K562 (cell line): ENCODE results near the gene FGF21. TPM values are rescaled to one million over a fixed set of nuclear protein-coding genes. Genes with fewer than 3 reads are reported as not detected.

Experiments
- BCOR ChIP-seq: fragments of 450-650 bp; IDR thresholded peaks from 2 replicates; pipeline ENCODE4 v1.6.1; 2016
- E2F3 ChIP-seq: fragments of 250-450 bp; sonication (Bioruptor Pico); IDR thresholded peaks from 2 replicates; pipeline ENCODE4 v1.4.0; 2020; ENCODE audit warnings: mild to moderate bottlenecking
- ELF2 ChIP-seq: fragments of 250-450 bp; sonication (Bioruptor Pico); IDR thresholded peaks from 2 replicates; pipeline ENCODE4 v1.5.0; 2021; ENCODE audit warnings: mild to moderate bottlenecking
- ETS2 ChIP-seq: IDR thresholded peaks from 2 replicates; pipeline ENCODE4 v1.6.1; 2016; ENCODE audit warnings: borderline replicate concordance, missing genetic modification characterization, mild to moderate bottlenecking, moderate library complexity, missing compliant biosample characterization; ENCODE audit not compliant: poor library complexity, severe bottlenecking
- HMGN3 ChIP-seq: IDR thresholded peaks from 2 replicates; pipeline ENCODE4 v1.6.1; 2011; ENCODE audit warnings: borderline replicate concordance, low read depth, mild to moderate bottlenecking, mixed read lengths, low read length; ENCODE audit not compliant: insufficient read length; ENCODE audit errors: extremely low read depth
- NCOA1 ChIP-seq: fragments of 450-650 bp; IDR thresholded peaks from 2 replicates; pipeline ENCODE4 v1.6.1; 2016; ENCODE audit warnings: low read depth
- RAD21 ChIP-seq, 2 experiments: fragments of 250-450 bp in 1 of 2; fragments of 450-650 bp in 1 of 2; sonication (Bioruptor Pico) in 1 of 2; formaldehyde crosslinking in 1 of 2; IDR thresholded peaks in 1 of 2; conservative IDR thresholded peaks in 1 of 2; 2 replicates each; pipeline versions ENCODE4 v1.4.0 to v1.8.0; 2020 to 2022; ENCODE audit warnings: mild to moderate bottlenecking in 2 of 2, moderate library complexity in 1 of 2
- SMAD1 ChIP-seq: fragments of 150-350 bp; IDR thresholded peaks from 2 replicates; pipeline ENCODE4 v1.6.1; 2014; ENCODE audit warnings: low read length, low read depth; ENCODE audit not compliant: partially characterized antibody
- ZNF282 ChIP-seq: sonication (generic); formaldehyde crosslinking; IDR thresholded peaks from 2 replicates; pipeline ENCODE4 v1.8.1; 2023; ENCODE audit warnings: missing genetic modification reagents
- ZNF695 ChIP-seq: fragments of 450-650 bp; formaldehyde crosslinking; IDR thresholded peaks from 2 replicates; pipeline ENCODE4 v1.4.0; 2020; ENCODE audit warnings: mild to moderate bottlenecking, moderate library complexity
- polyA plus RNA-seq, 8 experiments: library from polyadenylated mRNA; depleted of rRNA in 4 of 8; stranded (reverse) in 5 of 8; unstranded in 3 of 8; fragments of >200 nt; fragmentation: Nextera tagmentation in 2 of 8; fragmentation: Illumina TruSeq in 1 of 8; extraction: Ambion mirVana in 2 of 8; extraction: Trizol in 1 of 8; gene quantifications; 2 replicates each; pipeline versions ENCODE4 v1.2.1 to v1.2.3, GENCODE V29; 2011 to 2014; ENCODE audit warnings: inconsistent platforms in 1 of 8, missing spikeins in 1 of 8
- total RNA-seq, 7 experiments: library from RNA; depleted of rRNA in 6 of 7; stranded (reverse); fragments of >200 nt in 6 of 7; fragmentation: Illumina TruSeq in 2 of 7; extraction: Trizol in 2 of 7; gene quantifications; 2 replicates each; pipeline versions ENCODE4 v1.2.1 to v1.2.3, GENCODE V29; 2011 to 2021; ENCODE audit warnings: low replicate concordance in 1 of 7
- TF ChIP-seq, protein P1 (sequence below), 2 experiments: fragments of 450-650 bp in 1 of 2; sonication (generic) in 1 of 2; formaldehyde crosslinking in 1 of 2; IDR thresholded peaks; 2 replicates each; pipeline versions ENCODE4 v1.7.1 to v1.9.0; 2016 to 2022; ENCODE audit warnings: inconsistent platforms in 1 of 2, mild to moderate bottlenecking in 1 of 2, missing genetic modification reagents in 1 of 2
- TF ChIP-seq, protein P2 (sequence below): fragments of 250-450 bp; sonication (Bioruptor Pico); IDR thresholded peaks from 2 replicates; pipeline ENCODE4 v1.8.0; 2022; ENCODE audit warnings: moderate library complexity, mild to moderate bottlenecking, inconsistent platforms
- TF ChIP-seq, protein P3 (sequence below): fragments of 250-450 bp; sonication (Bioruptor Pico); IDR thresholded peaks from 2 replicates; pipeline ENCODE4 v1.5.0; 2020; ENCODE audit warnings: mild to moderate bottlenecking, borderline replicate concordance
- TF ChIP-seq, protein P4 (sequence below): fragments of 250-450 bp; sonication (Bioruptor Pico); IDR thresholded peaks from 2 replicates; pipeline ENCODE4 v1.8.0; 2021; ENCODE audit warnings: moderate library complexity, mild to moderate bottlenecking, inconsistent platforms

The FGF21 gene
- total and polyA plus RNA-seq, 9 of the 15 experiments (the other 6 are each of a cell fraction or from before 2014, with no cell fraction given), result 0.04 to 0.77 (median 0.09) TPM; not detected in 6

DNA sequence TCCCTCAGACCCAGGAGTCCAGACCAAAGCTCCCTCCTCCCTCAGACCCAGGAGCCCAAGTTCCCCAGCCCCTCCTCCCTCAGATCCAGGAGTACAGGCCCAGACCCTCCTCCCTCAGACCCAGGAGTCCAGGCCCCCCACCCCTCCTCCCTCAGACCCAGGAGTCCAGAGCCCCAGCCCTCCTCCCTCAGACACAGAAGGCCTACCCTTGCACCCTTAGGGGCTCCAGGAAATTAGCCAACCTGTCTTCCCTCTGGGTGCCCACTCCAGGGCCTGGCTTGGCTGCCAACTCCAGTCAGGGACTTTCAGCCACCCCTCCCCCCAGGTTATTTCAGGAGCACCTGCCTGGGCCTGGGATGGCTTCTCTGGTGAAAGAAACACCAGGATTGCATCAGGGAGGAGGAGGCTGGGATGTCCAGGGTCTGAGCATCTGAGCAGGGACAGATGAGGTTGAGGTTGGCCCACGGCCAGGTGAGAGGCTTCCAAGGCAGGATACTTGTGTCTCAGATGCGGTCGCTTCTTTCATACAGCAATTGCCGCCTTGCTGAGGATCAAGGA lies at the start of gene FGF21 (continued):
- TF ChIP-seq, protein P1, sequence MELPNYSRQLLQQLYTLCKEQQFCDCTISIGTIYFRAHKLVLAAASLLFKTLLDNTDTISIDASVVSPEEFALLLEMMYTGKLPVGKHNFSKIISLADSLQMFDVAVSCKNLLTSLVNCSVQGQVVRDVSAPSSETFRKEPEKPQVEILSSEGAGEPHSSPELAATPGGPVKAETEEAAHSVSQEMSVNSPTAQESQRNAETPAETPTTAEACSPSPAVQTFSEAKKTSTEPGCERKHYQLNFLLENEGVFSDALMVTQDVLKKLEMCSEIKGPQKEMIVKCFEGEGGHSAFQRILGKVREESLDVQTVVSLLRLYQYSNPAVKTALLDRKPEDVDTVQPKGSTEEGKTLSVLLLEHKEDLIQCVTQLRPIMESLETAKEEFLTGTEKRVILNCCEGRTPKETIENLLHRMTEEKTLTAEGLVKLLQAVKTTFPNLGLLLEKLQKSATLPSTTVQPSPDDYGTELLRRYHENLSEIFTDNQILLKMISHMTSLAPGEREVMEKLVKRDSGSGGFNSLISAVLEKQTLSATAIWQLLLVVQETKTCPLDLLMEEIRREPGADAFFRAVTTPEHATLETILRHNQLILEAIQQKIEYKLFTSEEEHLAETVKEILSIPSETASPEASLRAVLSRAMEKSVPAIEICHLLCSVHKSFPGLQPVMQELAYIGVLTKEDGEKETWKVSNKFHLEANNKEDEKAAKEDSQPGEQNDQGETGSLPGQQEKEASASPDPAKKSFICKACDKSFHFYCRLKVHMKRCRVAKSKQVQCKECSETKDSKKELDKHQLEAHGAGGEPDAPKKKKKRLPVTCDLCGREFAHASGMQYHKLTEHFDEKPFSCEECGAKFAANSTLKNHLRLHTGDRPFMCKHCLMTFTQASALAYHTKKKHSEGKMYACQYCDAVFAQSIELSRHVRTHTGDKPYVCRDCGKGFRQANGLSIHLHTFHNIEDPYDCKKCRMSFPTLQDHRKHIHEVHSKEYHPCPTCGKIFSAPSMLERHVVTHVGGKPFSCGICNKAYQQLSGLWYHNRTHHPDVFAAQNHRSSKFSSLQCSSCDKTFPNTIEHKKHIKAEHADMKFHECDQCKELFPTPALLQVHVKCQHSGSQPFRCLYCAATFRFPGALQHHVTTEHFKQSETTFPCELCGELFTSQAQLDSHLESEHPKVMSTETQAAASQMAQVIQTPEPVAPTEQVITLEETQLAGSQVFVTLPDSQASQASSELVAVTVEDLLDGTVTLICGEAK (IDR thresholded peaks at IDR 0.05), result no peak
- TF ChIP-seq, protein P1 (CRISPR knock-in tag; IDR thresholded peaks at IDR 0.05), result no peak
- TF ChIP-seq ELF2 (CRISPR knock-in tag) (no peak), BCOR (no peak), E2F3 (CRISPR knock-in tag) (no peak), HMGN3 (no peak), ZNF695 (CRISPR knock-in tag) (no peak), ETS2 (tag) (no peak), RAD21 (CRISPR knock-in tag; conservative IDR thresholded peaks at IDR 0.05 in 1 of 2, IDR thresholded peaks at IDR 0.05 in 1 of 2) (peak in 1 of 2 experiments; percentile 13; a peak in 1 of 4 replicates), SMAD1 (no peak), ZNF282 (CRISPR knock-in tag) (no peak), NCOA1 (no peak)
- TF ChIP-seq, protein P2, sequence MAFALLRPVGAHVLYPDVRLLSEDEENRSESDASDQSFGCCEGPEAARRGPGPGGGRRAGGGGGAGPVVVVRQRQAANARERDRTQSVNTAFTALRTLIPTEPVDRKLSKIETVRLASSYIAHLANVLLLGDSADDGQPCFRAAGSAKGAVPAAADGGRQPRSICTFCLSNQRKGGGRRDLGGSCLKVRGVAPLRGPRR, result no peak
- TF ChIP-seq, protein P3, sequence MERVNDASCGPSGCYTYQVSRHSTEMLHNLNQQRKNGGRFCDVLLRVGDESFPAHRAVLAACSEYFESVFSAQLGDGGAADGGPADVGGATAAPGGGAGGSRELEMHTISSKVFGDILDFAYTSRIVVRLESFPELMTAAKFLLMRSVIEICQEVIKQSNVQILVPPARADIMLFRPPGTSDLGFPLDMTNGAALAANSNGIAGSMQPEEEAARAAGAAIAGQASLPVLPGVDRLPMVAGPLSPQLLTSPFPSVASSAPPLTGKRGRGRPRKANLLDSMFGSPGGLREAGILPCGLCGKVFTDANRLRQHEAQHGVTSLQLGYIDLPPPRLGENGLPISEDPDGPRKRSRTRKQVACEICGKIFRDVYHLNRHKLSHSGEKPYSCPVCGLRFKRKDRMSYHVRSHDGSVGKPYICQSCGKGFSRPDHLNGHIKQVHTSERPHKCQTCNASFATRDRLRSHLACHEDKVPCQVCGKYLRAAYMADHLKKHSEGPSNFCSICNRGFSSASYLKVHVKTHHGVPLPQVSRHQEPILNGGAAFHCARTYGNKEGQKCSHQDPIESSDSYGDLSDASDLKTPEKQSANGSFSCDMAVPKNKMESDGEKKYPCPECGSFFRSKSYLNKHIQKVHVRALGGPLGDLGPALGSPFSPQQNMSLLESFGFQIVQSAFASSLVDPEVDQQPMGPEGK (CRISPR knock-in tag), result no peak
- TF ChIP-seq, protein P4, sequence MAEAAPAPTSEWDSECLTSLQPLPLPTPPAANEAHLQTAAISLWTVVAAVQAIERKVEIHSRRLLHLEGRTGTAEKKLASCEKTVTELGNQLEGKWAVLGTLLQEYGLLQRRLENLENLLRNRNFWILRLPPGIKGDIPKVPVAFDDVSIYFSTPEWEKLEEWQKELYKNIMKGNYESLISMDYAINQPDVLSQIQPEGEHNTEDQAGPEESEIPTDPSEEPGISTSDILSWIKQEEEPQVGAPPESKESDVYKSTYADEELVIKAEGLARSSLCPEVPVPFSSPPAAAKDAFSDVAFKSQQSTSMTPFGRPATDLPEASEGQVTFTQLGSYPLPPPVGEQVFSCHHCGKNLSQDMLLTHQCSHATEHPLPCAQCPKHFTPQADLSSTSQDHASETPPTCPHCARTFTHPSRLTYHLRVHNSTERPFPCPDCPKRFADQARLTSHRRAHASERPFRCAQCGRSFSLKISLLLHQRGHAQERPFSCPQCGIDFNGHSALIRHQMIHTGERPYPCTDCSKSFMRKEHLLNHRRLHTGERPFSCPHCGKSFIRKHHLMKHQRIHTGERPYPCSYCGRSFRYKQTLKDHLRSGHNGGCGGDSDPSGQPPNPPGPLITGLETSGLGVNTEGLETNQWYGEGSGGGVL (CRISPR knock-in tag), result no peak
